A549 (cell line): ENCODE data around the gene NUDT19. TPM values are rescaled to one million over a fixed set of nuclear protein-coding genes. Genes with fewer than 3 reads are reported as not detected.

Source experiments
- ATAC-seq, 2 experiments: fragments of 200-7000 bp in 1 of 2; fragments of >200 bp in 1 of 2; cut with Nextera tagmentation in 1 of 2; cut with Tn5 transposase in 1 of 2; 3 replicates each; pipeline versions ENCODE4 v1.8.0 to v1.9.1; 2018 to 2020; ENCODE audit warnings: mild to moderate bottlenecking in 1 of 2, moderate library complexity in 1 of 2
- CTCF ChIA-PET: fragments of 300-600 bp; sonication (Branson Sonifier 250); formaldehyde crosslinking; extraction: SDS; loops from one replicate; lab custom pipeline; 2021; ENCODE audit warnings: antibody characterized with exemption, inconsistent platforms; lab: Yijun Ruan, JAX
- POLR2A ChIA-PET: fragments of 350-600 bp; formaldehyde crosslinking; extraction: SDS; loops from one replicate; lab custom pipeline; 2021; ENCODE audit warnings: antibody characterized with exemption, inconsistent platforms; lab: Yijun Ruan, JAX
- DNase-seq, 2 experiments: peaks; one replicate each; pipeline versions ENCODE4 v3.0.0 to v3.0.0-alpha.2; 2011 to 2016; ENCODE audit warnings: low read depth in 1 of 2, low spot score in 1 of 2
- FAIRE-seq: peaks from 2 replicates; lab custom pipeline; 2011; peaks lifted over from hg19 to GRCh38; lab: Jason Lieb, UNC
- H3K27ac ChIP-seq, 2 experiments: fragments of >200 bp; sonication (Bioruptor Twin); formaldehyde crosslinking; 3 replicates each; pipeline ENCODE4 v1.5.1; 2016 to 2017
- H3K4me1 ChIP-seq: fragments of >200 bp; sonication (Bioruptor Twin); formaldehyde crosslinking; 3 replicates; pipeline ENCODE4 v1.6.1; 2016
- H3K4me2 ChIP-seq: fragments of >200 bp; sonication (Bioruptor Twin); formaldehyde crosslinking; 3 replicates; pipeline ENCODE4 v1.6.1; 2016
- H3K4me3 ChIP-seq: fragments of >200 bp; sonication (Bioruptor Twin); formaldehyde crosslinking; 3 replicates; pipeline ENCODE4 v1.5.1; 2016
- H3K9me3 ChIP-seq: fragments of >200 bp; sonication (Bioruptor Twin); formaldehyde crosslinking; 3 replicates; pipeline ENCODE4 v1.6.1; 2016
- CHD2 ChIP-seq: fragments of 150-350 bp; IDR thresholded peaks from 2 replicates; pipeline ENCODE4 v1.6.1; 2014; ENCODE audit warnings: low read length; ENCODE audit not compliant: partially characterized antibody
- CHD4 ChIP-seq: fragments of 200-600 bp; sonication (generic); IDR thresholded peaks from 2 replicates; pipeline ENCODE4 v1.6.1; 2016; ENCODE audit warnings: antibody characterized with exemption, mild to moderate bottlenecking, borderline replicate concordance
- EHMT2 ChIP-seq: fragments of 200-600 bp; sonication (generic); IDR thresholded peaks from 2 replicates; pipeline ENCODE4 v1.6.1; 2016; ENCODE audit warnings: antibody characterized with exemption, low read depth, mild to moderate bottlenecking, moderate library complexity
- FOSL2 ChIP-seq, 2 experiments: fragments of 450-650 bp in 1 of 2; fragments of >200 bp in 1 of 2; sonication (Bioruptor Twin) in 1 of 2; formaldehyde crosslinking; IDR thresholded peaks; 2 replicates each; pipeline versions ENCODE4 v1.5.0 to v1.6.1; 2016 to 2020; ENCODE audit warnings: mild to moderate bottlenecking in 1 of 2, moderate library complexity in 1 of 2
- HEYL ChIP-seq: fragments of 250-450 bp; sonication (Bioruptor Pico); IDR thresholded peaks from 2 replicates; pipeline ENCODE4 v1.8.0; 2021; ENCODE audit warnings: mild to moderate bottlenecking, moderate library complexity
- HOXB5 ChIP-seq: fragments of 250-450 bp; sonication (Bioruptor Pico); IDR thresholded peaks from 2 replicates; pipeline ENCODE4 v1.5.0; 2020; ENCODE audit warnings: mild to moderate bottlenecking, moderate library complexity
- KDM1A ChIP-seq: fragments of 200-600 bp; sonication (generic); IDR thresholded peaks from 2 replicates; pipeline ENCODE4 v1.6.1; 2016; ENCODE audit warnings: low read depth, mild to moderate bottlenecking
- MAX ChIP-seq: IDR thresholded peaks from 2 replicates; pipeline ENCODE4 v1.6.1; 2012
- MYC ChIP-seq: IDR thresholded peaks from 2 replicates; pipeline ENCODE4 v1.6.1; 2012; ENCODE audit warnings: mild to moderate bottlenecking, inconsistent platforms, low read length, improper control_type of control experiment, borderline replicate concordance
- NPAS2 ChIP-seq: fragments of 250-450 bp; sonication (Bioruptor Pico); IDR thresholded peaks from 2 replicates; pipeline ENCODE4 v1.8.0; 2022; ENCODE audit warnings: mild to moderate bottlenecking, moderate library complexity, borderline replicate concordance
- PHF8 ChIP-seq: fragments of 200-600 bp; sonication (generic); IDR thresholded peaks from 2 replicates; pipeline ENCODE4 v1.6.1; 2016; ENCODE audit warnings: low read depth, mild to moderate bottlenecking, antibody characterized with exemption, moderate library complexity, borderline replicate concordance
- POLR2AphosphoS2 ChIP-seq: conservative IDR thresholded peaks from 2 replicates; pipeline ENCODE4 v1.6.1; 2012; ENCODE audit warnings: low read length, improper control_type of control experiment, inconsistent platforms
- RCOR1 ChIP-seq: fragments of 150-350 bp; IDR thresholded peaks from 2 replicates; pipeline ENCODE4 v1.6.1; 2014; ENCODE audit warnings: antibody characterized with exemption, low read length, low read depth
- RNF2 ChIP-seq: fragments of 200-600 bp; sonication (generic); IDR thresholded peaks from 2 replicates; pipeline ENCODE4 v1.6.1; 2016; ENCODE audit warnings: low read depth, mild to moderate bottlenecking, antibody characterized with exemption, moderate library complexity, borderline replicate concordance
- SMC3 ChIP-seq: fragments of >200 bp; sonication (Bioruptor Twin); formaldehyde crosslinking; IDR thresholded peaks from 3 replicates; pipeline ENCODE4 v1.6.1; 2018; ENCODE audit warnings: inconsistent platforms
- TFCP2L1 ChIP-seq: fragments of 250-450 bp; sonication (Bioruptor Pico); IDR thresholded peaks from 2 replicates; pipeline ENCODE4 v1.5.0; 2021; ENCODE audit warnings: mild to moderate bottlenecking
- TP53 ChIP-seq: fragments of 250-450 bp; sonication (Bioruptor Pico); IDR thresholded peaks from 2 replicates; pipeline ENCODE4 v1.5.0; 2021; ENCODE audit warnings: mild to moderate bottlenecking, moderate library complexity
- ZC3H11A ChIP-seq: fragments of 450-650 bp; IDR thresholded peaks from 2 replicates; pipeline ENCODE4 v1.6.1; 2014; ENCODE audit warnings: antibody characterized with exemption, mild to moderate bottlenecking
- WGBS: methylation state at CpG from one replicate; pipeline ENCODE4 v1.1.6; 2017; ENCODE audit errors: missing lambda C conversion rate; 5-methylcytosine and 5-hydroxymethylcytosine counted together
- polyA plus RNA-seq, 4 experiments: library from polyadenylated mRNA; depleted of rRNA in 3 of 4; stranded (reverse); fragments of >200 nt; fragmentation: RNase III in 1 of 4; extraction: RNeasy Plus Mini Kit Qiagen cat#74134 plus additional on column Dnase treatment in 1 of 4; gene quantifications; 2 replicates in 3 of 4; 3 replicates in 1 of 4; pipeline ENCODE4 v1.2.3, GENCODE V29; 2011 to 2017
- TF ChIP-seq, protein P1 (sequence below): fragments of >200 bp; sonication (Bioruptor Twin); formaldehyde crosslinking; IDR thresholded peaks from 3 replicates; pipeline ENCODE4 v1.5.1; 2016
- TF ChIP-seq, protein P2 (sequence below): IDR thresholded peaks from 2 replicates; pipeline ENCODE4 v1.6.1; 2012; ENCODE audit warnings: low read depth, borderline replicate concordance
- TF ChIP-seq, protein P3 (sequence below): fragments of 250-450 bp; sonication (Bioruptor Pico); IDR thresholded peaks from 2 replicates; pipeline ENCODE4 v1.5.0; 2021; ENCODE audit warnings: mild to moderate bottlenecking, moderate library complexity, borderline replicate concordance
- TF ChIP-seq, protein P4 (sequence below): fragments of >200 bp; sonication (Bioruptor Twin); formaldehyde crosslinking; IDR thresholded peaks from 3 replicates; pipeline ENCODE4 v1.6.1; 2016

The NUDT19 gene
- polyA plus RNA-seq, 2 of the 4 experiments (the other 2 are of a cell fraction) = 30.1 to 32.6 TPM

DNA sequence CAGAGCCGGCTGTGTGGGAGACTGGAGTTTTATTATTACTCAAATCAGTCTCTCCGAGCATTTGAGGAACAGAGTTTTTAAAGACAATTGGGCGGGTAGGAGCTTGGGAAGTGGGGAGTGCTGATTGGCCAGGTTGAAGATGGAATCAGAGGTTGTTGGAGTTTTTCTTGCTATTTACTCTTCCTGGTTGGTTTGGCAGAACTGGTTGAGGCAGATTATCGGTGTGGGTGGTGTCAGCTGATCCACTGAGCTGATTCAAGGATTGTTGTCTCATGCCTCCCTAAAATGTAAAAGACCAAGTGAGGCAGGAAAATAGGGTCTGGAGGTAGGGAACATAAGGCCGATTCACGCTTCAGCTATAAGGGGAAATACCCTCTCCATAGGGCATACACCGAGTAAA is 26.7 kb downstream of the NUDT19 start:
- WGBS = 90% methylated on average over 7 of the region's 7 CpGs
- no peak overlapping the region for H3K27ac ChIP-seq
- H3K9me3 ChIP-seq = no peaks in the 10 kb centered on the region
- ChIA-PET POLR2A (no interaction called here), CTCF (interaction anchor here (0.6 to 1.8 kb wide), 5 partner anchors 10 to 494 kb away, joined by 3 to 6 read pairs (median 3); no protein-coding TSS in a partner anchor)
- H3K4me1 ChIP-seq = no peaks in the 10 kb centered on the region
- DNase-seq (no peak), FAIRE-seq (peak; percentile 88), ATAC-seq (no peak; a peak in 1 of 6 replicates)
- no peak overlapping the region for H3K4me3 ChIP-seq
- no peak overlapping the region for H3K4me2 ChIP-seq
- TF ChIP-seq POLR2AphosphoS2 (no peak), TFCP2L1 (no peak), FOSL2 (IDR thresholded peaks at IDR 0.05) (no peak), FOSL2 (CRISPR knock-in tag; IDR thresholded peaks at IDR 0.05) (no peak)

GRCh38 chr19:32719611-32720059 is 28.0 kb downstream of the NUDT19 start, which contains the start of gene TDRD12:
Gene TDRD12, plus strand, starts transcription at chr19:32719767. Its CDS starts 306 bp downstream, at chr19:32720073.
- CTCF ChIA-PET = interaction anchor here (0.6 to 1.4 kb wide), 2 partner anchors 8 to 150 kb away, joined by 3 to 4 read pairs; partner anchors contain the start of gene SLC7A9
- FAIRE-seq = no peak
- no peaks in the 10 kb centered on the region for H3K9me3 ChIP-seq
- TF ChIP-seq, protein P1, sequence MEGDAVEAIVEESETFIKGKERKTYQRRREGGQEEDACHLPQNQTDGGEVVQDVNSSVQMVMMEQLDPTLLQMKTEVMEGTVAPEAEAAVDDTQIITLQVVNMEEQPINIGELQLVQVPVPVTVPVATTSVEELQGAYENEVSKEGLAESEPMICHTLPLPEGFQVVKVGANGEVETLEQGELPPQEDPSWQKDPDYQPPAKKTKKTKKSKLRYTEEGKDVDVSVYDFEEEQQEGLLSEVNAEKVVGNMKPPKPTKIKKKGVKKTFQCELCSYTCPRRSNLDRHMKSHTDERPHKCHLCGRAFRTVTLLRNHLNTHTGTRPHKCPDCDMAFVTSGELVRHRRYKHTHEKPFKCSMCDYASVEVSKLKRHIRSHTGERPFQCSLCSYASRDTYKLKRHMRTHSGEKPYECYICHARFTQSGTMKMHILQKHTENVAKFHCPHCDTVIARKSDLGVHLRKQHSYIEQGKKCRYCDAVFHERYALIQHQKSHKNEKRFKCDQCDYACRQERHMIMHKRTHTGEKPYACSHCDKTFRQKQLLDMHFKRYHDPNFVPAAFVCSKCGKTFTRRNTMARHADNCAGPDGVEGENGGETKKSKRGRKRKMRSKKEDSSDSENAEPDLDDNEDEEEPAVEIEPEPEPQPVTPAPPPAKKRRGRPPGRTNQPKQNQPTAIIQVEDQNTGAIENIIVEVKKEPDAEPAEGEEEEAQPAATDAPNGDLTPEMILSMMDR = 0 out of 3 replicates have a peak, but pooled peaks have one; percentile 24
- TF ChIP-seq, protein P2, sequence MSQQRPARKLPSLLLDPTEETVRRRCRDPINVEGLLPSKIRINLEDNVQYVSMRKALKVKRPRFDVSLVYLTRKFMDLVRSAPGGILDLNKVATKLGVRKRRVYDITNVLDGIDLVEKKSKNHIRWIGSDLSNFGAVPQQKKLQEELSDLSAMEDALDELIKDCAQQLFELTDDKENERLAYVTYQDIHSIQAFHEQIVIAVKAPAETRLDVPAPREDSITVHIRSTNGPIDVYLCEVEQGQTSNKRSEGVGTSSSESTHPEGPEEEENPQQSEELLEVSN = no peak
- TF ChIP-seq PHF8 (no peak), MAX (peak; percentile 63), ZC3H11A (no peak), MYC (no peak), CHD4 (no peak), RNF2 (no peak)
- TF ChIP-seq, all 56 proteins: peak for 2
- no peak within 1 kb of the TSS for H3K4me2 ChIP-seq
- H3K4me3 ChIP-seq = no peak within 1 kb of the TSS
- H3K27ac ChIP-seq = no peak within 1 kb of the TSS
- ATAC-seq (peak; percentile 37 to 62; a peak in 4 of 6 replicates), DNase-seq (peak in 1 of 2 experiments; percentile 47)
- POLR2A ChIA-PET = no interaction called here
- H3K4me1 ChIP-seq = no peaks in the 10 kb centered on the region
- WGBS = 96% methylated on average over 44 of the region's 44 CpGs

- POLR2A ChIA-PET = no interaction called here
- no peak for ATAC-seq
- WGBS = 96% methylated on average over 5 of the region's 22 CpGs
Observed at GRCh38 chr19:32720216-32720935, 28.8 kb downstream of the NUDT19 start.

More at GRCh38 chr19:32720216-32720935, 28.8 kb downstream of the NUDT19 start:
- FAIRE-seq (no peak), DNase-seq (no peak)
- TF ChIP-seq RCOR1 = no peak
- TF ChIP-seq CHD4 = no peak
- no peak for TF ChIP-seq KDM1A
- TF ChIP-seq HEYL (CRISPR knock-in tag) = no peak
- TF ChIP-seq NPAS2 (CRISPR knock-in tag) = no peak
- TF ChIP-seq, protein P3, sequence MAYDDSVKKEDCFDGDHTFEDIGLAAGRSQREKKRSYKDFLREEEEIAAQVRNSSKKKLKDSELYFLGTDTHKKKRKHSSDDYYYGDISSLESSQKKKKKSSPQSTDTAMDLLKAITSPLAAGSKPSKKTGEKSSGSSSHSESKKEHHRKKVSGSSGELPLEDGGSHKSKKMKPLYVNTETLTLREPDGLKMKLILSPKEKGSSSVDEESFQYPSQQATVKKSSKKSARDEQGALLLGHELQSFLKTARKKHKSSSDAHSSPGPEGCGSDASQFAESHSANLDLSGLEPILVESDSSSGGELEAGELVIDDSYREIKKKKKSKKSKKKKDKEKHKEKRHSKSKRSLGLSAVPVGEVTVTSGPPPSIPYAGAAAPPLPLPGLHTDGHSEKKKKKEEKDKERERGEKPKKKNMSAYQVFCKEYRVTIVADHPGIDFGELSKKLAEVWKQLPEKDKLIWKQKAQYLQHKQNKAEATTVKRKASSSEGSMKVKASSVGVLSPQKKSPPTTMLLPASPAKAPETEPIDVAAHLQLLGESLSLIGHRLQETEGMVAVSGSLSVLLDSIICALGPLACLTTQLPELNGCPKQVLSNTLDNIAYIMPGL (CRISPR knock-in tag) = no peak
- TF ChIP-seq FOSL2 (IDR thresholded peaks at IDR 0.05) = no peak
- no peak for TF ChIP-seq FOSL2 (CRISPR knock-in tag; IDR thresholded peaks at IDR 0.05)
- no peak for TF ChIP-seq CHD2
- TF ChIP-seq HOXB5 (CRISPR knock-in tag) = no peak
- TF ChIP-seq EHMT2 = no peak
- no peak for TF ChIP-seq SMC3
- TF ChIP-seq, protein P4, sequence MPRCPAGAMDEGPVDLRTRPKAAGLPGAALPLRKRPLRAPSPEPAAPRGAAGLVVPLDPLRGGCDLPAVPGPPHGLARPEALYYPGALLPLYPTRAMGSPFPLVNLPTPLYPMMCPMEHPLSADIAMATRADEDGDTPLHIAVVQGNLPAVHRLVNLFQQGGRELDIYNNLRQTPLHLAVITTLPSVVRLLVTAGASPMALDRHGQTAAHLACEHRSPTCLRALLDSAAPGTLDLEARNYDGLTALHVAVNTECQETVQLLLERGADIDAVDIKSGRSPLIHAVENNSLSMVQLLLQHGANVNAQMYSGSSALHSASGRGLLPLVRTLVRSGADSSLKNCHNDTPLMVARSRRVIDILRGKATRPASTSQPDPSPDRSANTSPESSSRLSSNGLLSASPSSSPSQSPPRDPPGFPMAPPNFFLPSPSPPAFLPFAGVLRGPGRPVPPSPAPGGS = no peak
- no peak for TF ChIP-seq RNF2
- no peak for TF ChIP-seq TP53
- no peak overlapping the region for H3K27ac ChIP-seq
- no peak overlapping the region for H3K4me2 ChIP-seq
- CTCF ChIA-PET = interaction anchor here (0.5 to 1.4 kb wide), 3 partner anchors 9 to 393 kb away, joined by 3 to 4 read pairs (median 3); partner anchors contain the start of gene SLC7A9
- H3K4me3 ChIP-seq = no peak overlapping the region
- H3K9me3 ChIP-seq = no peaks in the 10 kb centered on the region
- no peaks in the 10 kb centered on the region for H3K4me1 ChIP-seq
